Peyer's patch (tissue), 4 donors: Measurements from ENCODE around the gene ANKRD62. TPM values are rescaled to one million over a fixed set of nuclear protein-coding genes. Genes with fewer than 3 reads are reported as not detected.

Experiments used
- DNase-seq, 3 donors: peaks; one replicate each; pipeline ENCODE4 v3.0.0-alpha.2; 2017 to 2019
- H3K27ac ChIP-seq, 4 donors: fragments of 200-600 bp; sonication (generic); one replicate each; pipeline ENCODE4 v1.5.1; 2016 to 2019
- H3K27me3 ChIP-seq, 2 donors: fragments of 200-600 bp; sonication (generic); one replicate each; pipeline ENCODE4 v1.5.1; 2019
- H3K36me3 ChIP-seq, 3 donors: fragments of 200-600 bp; sonication (generic); one replicate each; pipeline ENCODE4 v1.5.1; 2016 to 2019
- H3K4me1 ChIP-seq, 4 donors: fragments of 200-600 bp; sonication (generic); one replicate each; pipeline ENCODE4 v1.5.1; 2016 to 2019
- H3K4me3 ChIP-seq, 4 donors: fragments of 200-600 bp; sonication (generic); 1 replicate in 3 of 4; 2 replicates in 1 of 4; pipeline ENCODE4 v1.5.1; 2016 to 2019; ENCODE audit warnings: mild to moderate bottlenecking in 1 of 4
- H3K9me3 ChIP-seq, 4 donors: fragments of 200-600 bp; sonication (generic); one replicate each; pipeline ENCODE4 v1.5.1; 2016 to 2019; ENCODE audit warnings: mild to moderate bottlenecking in 1 of 4
- CTCF ChIP-seq, 6 experiments: fragments of 450-650 bp in 4 of 6; fragments of 200-600 bp in 2 of 6; sonication (generic) in 1 of 6; IDR thresholded peaks; one replicate each; pipeline ENCODE4 v1.5.1; 2017 to 2019; ENCODE audit warnings: antibody characterized with exemption in 6 of 6, mild to moderate bottlenecking in 3 of 6, moderate library complexity in 1 of 6
- POLR2A ChIP-seq, 2 donors: fragments of 450-650 bp; IDR thresholded peaks; one replicate each; pipeline ENCODE4 v1.5.1; 2017; ENCODE audit warnings: antibody characterized with exemption in 2 of 2, mild to moderate bottlenecking in 2 of 2, moderate library complexity in 2 of 2
- total RNA-seq, 4 donors: library from RNA; depleted of rRNA; stranded (reverse); fragments of >200 nt; gene quantifications; one replicate each; pipeline ENCODE4 v1.1.0, GENCODE V29; 2016

The ANKRD62 gene
- total RNA-seq = not detected

GRCh38 chr18:12093520-12094257 lies at the start of gene ANKRD62:
TSS of gene ANKRD62 (plus strand) at chr18:12093843. CDS start at chr18:12094018, 175 bp downstream.
- Histone ChIP-seq H3K27me3 (no peaks in the 10 kb centered on the region), H3K9me3 (no peaks in the 10 kb centered on the region), H3K36me3 (no peaks in the 10 kb centered on the region), H3K4me3 (no peak within 1 kb of the TSS), H3K4me1 (no peaks in the 10 kb centered on the region), H3K27ac (no peak within 1 kb of the TSS)
- no peak for DNase-seq
- no peak for TF ChIP-seq CTCF (IDR thresholded peaks at IDR 0.05)
- no peak for TF ChIP-seq POLR2A (IDR thresholded peaks at IDR 0.05)

GRCh38 chr18:12044591-12044990 lies 49.1 kb upstream of the ANKRD62 start:
- H3K4me1 ChIP-seq = peaks cover 0 to 3% (median 0%) of the 10 kb centered on the region in 4 donors
- no peaks in the 10 kb centered on the region for H3K9me3 ChIP-seq
- no peak for DNase-seq
- H3K27ac ChIP-seq = no peak overlapping the region
- H3K36me3 ChIP-seq = no peaks in the 10 kb centered on the region
- H3K27me3 ChIP-seq = no peaks in the 10 kb centered on the region
- TF ChIP-seq CTCF (IDR thresholded peaks at IDR 0.05) = no peak
- no peak for TF ChIP-seq POLR2A (IDR thresholded peaks at IDR 0.05)
- H3K4me3 ChIP-seq = no peak overlapping the region

GRCh38 chr18:12046046-12046750 lies 47.4 kb upstream of the ANKRD62 start:
- no peak overlapping the region for H3K27ac ChIP-seq
- no peak for TF ChIP-seq POLR2A (IDR thresholded peaks at IDR 0.05)
- TF ChIP-seq CTCF (IDR thresholded peaks at IDR 0.05) = no peak
- H3K36me3 ChIP-seq = no peaks in the 10 kb centered on the region
- H3K27me3 ChIP-seq = no peaks in the 10 kb centered on the region
- peak in 2 of 3 donors; percentile 14 to 22 for DNase-seq
- peaks cover 0 to 5% (median 0%) of the 10 kb centered on the region in 4 donors for H3K4me1 ChIP-seq
- no peaks in the 10 kb centered on the region for H3K9me3 ChIP-seq
- no peak overlapping the region for H3K4me3 ChIP-seq

- Histone ChIP-seq H3K4me3 (no peak overlapping the region), H3K27me3 (no peaks in the 10 kb centered on the region), H3K4me1 (peaks cover 0 to 5% (median 0%) of the 10 kb centered on the region in 4 donors), H3K9me3 (no peaks in the 10 kb centered on the region), H3K27ac (no peak overlapping the region), H3K36me3 (no peaks in the 10 kb centered on the region)
- DNase-seq = peak in 2 of 3 donors; percentile 9 to 36
- no peak for TF ChIP-seq CTCF (IDR thresholded peaks at IDR 0.05)
- no peak for TF ChIP-seq POLR2A (IDR thresholded peaks at IDR 0.05)
These were observed 46.8 kb upstream of the ANKRD62 start for GRCh38 chr18:12046751-12047335.

- TF ChIP-seq CTCF (IDR thresholded peaks at IDR 0.05) (no peak), POLR2A (IDR thresholded peaks at IDR 0.05) (no peak)
- DNase-seq = peak in 2 of 3 donors; percentile 11 to 41
- Histone ChIP-seq H3K36me3 (no peaks in the 10 kb centered on the region), H3K4me1 (peaks cover 0 to 5% (median 0%) of the 10 kb centered on the region in 4 donors), H3K27ac (no peak overlapping the region), H3K4me3 (no peak overlapping the region), H3K27me3 (no peaks in the 10 kb centered on the region), H3K9me3 (no peaks in the 10 kb centered on the region)
These were observed 45.4 kb upstream of the ANKRD62 start for GRCh38 chr18:12048010-12048826.
